ENCODE results near the gene MYRFL. TPM values are rescaled to one million over a fixed set of nuclear protein-coding genes. Genes with fewer than 3 reads are reported as not detected.

MYRFL gene
- total and polyA plus RNA-seq, 11 donors: 0.13 to 0.96 (median 0.44) TPM; not detected in 2

DNA sequence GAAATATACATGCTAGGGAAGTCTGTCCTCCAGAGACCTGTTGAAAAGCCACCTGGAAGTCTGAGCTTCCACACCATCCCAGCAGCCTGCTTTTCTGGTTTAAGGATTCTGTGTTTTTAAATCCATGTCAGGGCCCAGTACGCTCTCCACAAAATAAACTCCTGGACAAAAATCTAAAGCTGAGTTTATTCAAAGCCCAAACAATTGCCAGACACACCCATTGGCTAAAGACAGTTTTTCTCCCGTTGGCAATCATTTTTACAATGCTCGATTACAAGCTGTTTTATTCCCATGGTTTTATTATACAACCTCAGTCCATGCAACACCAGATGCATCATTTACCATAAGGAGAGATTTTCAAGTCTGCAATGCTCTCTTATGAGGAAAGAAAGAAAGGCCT lies 94.5 kb downstream of the MYRFL start:
- ATAC-seq (no peak), DNase-seq (no peak)
- Histone ChIP-seq H3K4me1 (peaks cover 0 to 6% (median 0%) of the 10 kb centered on the region in 12 donors), H3K36me3 (no peaks in the 10 kb centered on the region), H3K9me3 (no peaks in the 10 kb centered on the region), H3K27me3 (no peaks in the 10 kb centered on the region), H3K4me3 (no peak overlapping the region), H3K27ac (no peak overlapping the region)
- 70 to 87% (median 81%) methylated on average over 3 of the region's 3 CpGs for WGBS, 4 donors
- intact Hi-C loops (cut with DNase I): no loop called here
- TF ChIP-seq, protein P1, sequence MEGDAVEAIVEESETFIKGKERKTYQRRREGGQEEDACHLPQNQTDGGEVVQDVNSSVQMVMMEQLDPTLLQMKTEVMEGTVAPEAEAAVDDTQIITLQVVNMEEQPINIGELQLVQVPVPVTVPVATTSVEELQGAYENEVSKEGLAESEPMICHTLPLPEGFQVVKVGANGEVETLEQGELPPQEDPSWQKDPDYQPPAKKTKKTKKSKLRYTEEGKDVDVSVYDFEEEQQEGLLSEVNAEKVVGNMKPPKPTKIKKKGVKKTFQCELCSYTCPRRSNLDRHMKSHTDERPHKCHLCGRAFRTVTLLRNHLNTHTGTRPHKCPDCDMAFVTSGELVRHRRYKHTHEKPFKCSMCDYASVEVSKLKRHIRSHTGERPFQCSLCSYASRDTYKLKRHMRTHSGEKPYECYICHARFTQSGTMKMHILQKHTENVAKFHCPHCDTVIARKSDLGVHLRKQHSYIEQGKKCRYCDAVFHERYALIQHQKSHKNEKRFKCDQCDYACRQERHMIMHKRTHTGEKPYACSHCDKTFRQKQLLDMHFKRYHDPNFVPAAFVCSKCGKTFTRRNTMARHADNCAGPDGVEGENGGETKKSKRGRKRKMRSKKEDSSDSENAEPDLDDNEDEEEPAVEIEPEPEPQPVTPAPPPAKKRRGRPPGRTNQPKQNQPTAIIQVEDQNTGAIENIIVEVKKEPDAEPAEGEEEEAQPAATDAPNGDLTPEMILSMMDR (IDR thresholded peaks at IDR 0.05): no peak
- TF ChIP-seq POLR2A (IDR thresholded peaks at IDR 0.05): no peak

DNA sequence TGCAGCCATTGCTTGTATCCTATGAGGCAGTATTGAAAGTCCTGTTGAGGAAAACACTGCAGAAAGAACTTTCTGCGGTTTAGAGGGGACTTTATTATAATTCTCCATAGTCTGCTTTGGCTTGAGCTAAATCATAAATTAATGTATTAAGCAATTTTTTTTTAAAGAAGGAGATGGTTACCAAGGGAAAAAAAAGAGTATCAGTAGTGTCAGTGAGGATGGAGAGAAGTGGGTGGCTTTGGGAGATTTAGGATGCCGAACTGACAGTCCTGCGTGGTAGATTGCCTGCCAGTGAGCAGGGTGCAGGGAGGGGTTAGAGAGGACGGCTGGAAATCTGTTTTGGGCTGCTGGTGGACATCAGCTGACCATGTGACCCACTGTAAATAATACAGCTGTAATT lies 96.8 kb downstream of the MYRFL start:
- intact Hi-C loops (cut with DNase I): no loop called here
- H3K4me1 ChIP-seq: peaks cover 0 to 6% (median 0%) of the 10 kb centered on the region in 12 donors
- no peak for DNase-seq

DNA sequence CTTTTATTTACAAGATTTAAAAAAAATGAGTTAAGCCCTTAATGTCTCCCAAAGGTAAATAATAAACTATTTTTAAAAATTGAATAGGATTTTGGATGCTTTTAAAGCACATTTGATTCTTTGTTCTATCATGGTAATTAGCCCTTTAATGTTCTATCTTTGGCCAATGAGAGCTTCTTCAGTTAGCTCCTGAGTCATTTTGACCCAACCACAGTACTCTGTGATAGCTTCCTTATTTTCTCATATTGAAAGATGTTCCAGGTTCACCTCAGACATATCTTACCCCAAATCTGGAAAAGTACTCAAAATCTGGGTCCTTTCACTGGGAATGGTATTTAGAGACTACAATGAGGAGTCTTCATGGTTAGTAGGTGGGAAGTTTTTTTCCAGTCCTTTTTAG lies 98.0 kb downstream of the MYRFL start:
- intact Hi-C loops (cut with DNase I): no loop called here
- no peak overlapping the region for H3K4me3 ChIP-seq
- no peaks in the 10 kb centered on the region for H3K27me3 ChIP-seq
- DNase-seq (no peak), ATAC-seq (no peak)
- no peak for TF ChIP-seq POLR2A (IDR thresholded peaks at IDR 0.05)
- TF ChIP-seq, protein P1 (IDR thresholded peaks at IDR 0.05): no peak
- no peaks in the 10 kb centered on the region for H3K36me3 ChIP-seq
- H3K27ac ChIP-seq: no peak overlapping the region
- no peaks in the 10 kb centered on the region for H3K4me1 ChIP-seq
- H3K9me3 ChIP-seq: no peaks in the 10 kb centered on the region

More for the DNA sequence above, 96.8 kb downstream of the MYRFL start:
- 52 to 62% (median 61%) methylated on average over 4 of the region's 4 CpGs for WGBS, 4 donors
- Histone ChIP-seq H3K9me3 (no peaks in the 10 kb centered on the region), H3K27me3 (no peaks in the 10 kb centered on the region), H3K4me3 (no peak overlapping the region), H3K27ac (no peak overlapping the region), H3K36me3 (no peaks in the 10 kb centered on the region)
- ATAC-seq: no peak
- TF ChIP-seq POLR2A (IDR thresholded peaks at IDR 0.05): no peak

GRCh38 chr12:69925291-69925690 lies 100.3 kb downstream of the MYRFL start:
- WGBS, 4 donors: 70 to 80% (median 78%) methylated on average over 2 of the region's 2 CpGs
- intact Hi-C loops (cut with DNase I): no loop called here

DNA sequence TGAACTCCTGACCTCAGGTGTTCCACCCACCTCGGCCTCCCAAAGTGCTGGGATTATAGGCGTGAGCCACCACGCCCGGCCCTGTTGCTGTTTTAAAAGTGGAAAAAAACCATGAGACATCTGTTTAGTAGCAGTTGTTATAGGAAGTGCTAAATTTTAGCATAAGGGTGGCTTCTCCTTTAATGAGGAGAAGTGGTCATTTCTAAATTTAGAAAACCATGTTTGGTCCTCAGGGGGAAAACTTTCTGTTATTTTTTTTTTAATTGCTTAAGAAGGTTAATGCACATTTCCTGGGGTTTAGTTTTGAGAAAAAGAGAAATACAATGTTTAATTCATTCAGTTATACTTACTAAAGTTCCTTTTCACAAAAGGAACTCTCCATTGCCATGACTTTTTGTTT lies 102.1 kb downstream of the MYRFL start:
- intact Hi-C loops (cut with DNase I): no loop called here
- WGBS, 4 donors: 65 to 76% (median 75%) methylated on average over 4 of the region's 4 CpGs
- ATAC-seq: no peak
- no peak overlapping the region for H3K27ac ChIP-seq
- no peaks in the 10 kb centered on the region for H3K4me1 ChIP-seq
- no peaks in the 10 kb centered on the region for H3K9me3 ChIP-seq
- no peak for TF ChIP-seq POLR2A (IDR thresholded peaks at IDR 0.05)
- TF ChIP-seq, protein P1 (IDR thresholded peaks at IDR 0.05): no peak
- no peak for DNase-seq
- H3K27me3 ChIP-seq: no peaks in the 10 kb centered on the region
- H3K4me3 ChIP-seq: no peak overlapping the region
- H3K36me3 ChIP-seq: no peaks in the 10 kb centered on the region

More at GRCh38 chr12:69925291-69925690, 100.3 kb downstream of the MYRFL start:
- H3K36me3 ChIP-seq: no peaks in the 10 kb centered on the region
- no peak overlapping the region for H3K27ac ChIP-seq
- no peaks in the 10 kb centered on the region for H3K9me3 ChIP-seq
- TF ChIP-seq, protein P1 (IDR thresholded peaks at IDR 0.05): no peak
- TF ChIP-seq POLR2A (IDR thresholded peaks at IDR 0.05): no peak
- no peak for DNase-seq
- no peak overlapping the region for H3K4me3 ChIP-seq
- no peaks in the 10 kb centered on the region for H3K27me3 ChIP-seq
- ATAC-seq: no peak
- H3K4me1 ChIP-seq: no peaks in the 10 kb centered on the region
